ENCODE data around the gene FSCN2.

FSCN2 gene

DNA sequence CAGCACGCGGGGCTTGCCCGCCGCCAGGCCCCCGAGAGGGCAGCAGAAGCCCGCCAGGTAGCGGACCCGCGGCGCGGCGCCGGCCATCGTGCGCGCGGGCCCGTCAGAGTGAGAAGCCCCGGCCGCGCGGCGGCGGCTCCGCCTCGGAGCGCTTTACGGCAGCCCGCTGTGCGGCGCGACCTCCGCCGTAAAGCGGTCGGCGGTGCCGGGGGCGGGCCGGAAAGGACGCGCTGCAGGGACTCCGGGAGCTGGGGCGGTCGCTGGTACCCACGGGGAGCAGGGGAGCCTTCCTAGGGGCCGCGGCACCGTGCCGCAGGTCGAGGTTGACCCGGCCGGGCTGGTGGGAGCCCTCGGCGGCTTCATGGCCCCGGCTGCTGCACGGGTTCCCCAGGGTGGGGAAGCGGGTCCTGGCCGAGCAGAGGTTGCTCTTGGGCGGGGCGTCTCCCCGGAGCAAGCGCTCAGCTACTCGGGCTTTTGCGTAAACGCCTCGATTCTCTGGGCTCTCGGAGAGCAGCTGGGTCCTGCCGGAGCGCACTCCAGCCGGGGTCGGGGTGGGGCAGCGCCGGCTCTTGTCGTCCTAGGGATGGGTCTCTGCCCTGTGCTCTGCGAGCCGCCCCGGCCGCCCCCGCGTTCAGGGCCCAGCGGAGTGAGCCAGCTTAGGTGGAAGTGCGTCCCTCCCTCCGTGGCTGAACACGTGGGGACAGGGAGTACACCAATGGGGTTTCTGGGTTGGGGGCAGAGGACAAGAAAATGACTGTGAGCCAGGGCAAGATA is 24.3 kb downstream of the FSCN2 start, which contains the start of gene FAAP100:
Gene FAAP100 (minus strand): TSS at position 110 of the 774 bp plus-strand sequence. CDS start 23 bp downstream, at position 87.
- peak within 1 kb of the TSS; percentile 87 for H3K4me3 ChIP-seq (replicated peaks; ENCODE audit: low read depth, low read length)
- peaks cover 16% of the 10 kb centered on the region for H3K36me3 ChIP-seq (ENCODE audit: control insufficient read depth, insufficient read depth, low read length)
- DNase-seq (ENCODE audit: extremely low read depth, insufficient read length), result peak; percentile 93
- no peak for TF ChIP-seq CTCF (IDR thresholded peaks at IDR 0.05; ENCODE audit: insufficient read depth, low read length, poor library complexity, severe bottlenecking)
- H3K27me3 ChIP-seq (replicated peaks; ENCODE audit: control insufficient read depth, insufficient read depth, low read length), result no peaks in the 10 kb centered on the region

GRCh38 chr17:81553018-81553615 is 24.9 kb downstream of the FSCN2 start:
- peak; percentile 36 for TF ChIP-seq CTCF (IDR thresholded peaks at IDR 0.05; ENCODE audit: insufficient read depth, low read length, poor library complexity, severe bottlenecking)
- peak overlapping the region; percentile 87 for H3K4me3 ChIP-seq (replicated peaks; ENCODE audit: low read depth, low read length)
- DNase-seq (ENCODE audit: extremely low read depth, insufficient read length), result peak; percentile 86
- peaks cover 17% of the 10 kb centered on the region for H3K36me3 ChIP-seq (ENCODE audit: control insufficient read depth, insufficient read depth, low read length)
- H3K27me3 ChIP-seq (replicated peaks; ENCODE audit: control insufficient read depth, insufficient read depth, low read length), result no peaks in the 10 kb centered on the region

- no peaks in the 10 kb centered on the region for H3K27me3 ChIP-seq (replicated peaks; ENCODE audit: control insufficient read depth, insufficient read depth, low read length)
- peaks cover 22% of the 10 kb centered on the region for H3K36me3 ChIP-seq (ENCODE audit: control insufficient read depth, insufficient read depth, low read length)
- peak overlapping the region; percentile 87 for H3K4me3 ChIP-seq (replicated peaks; ENCODE audit: low read depth, low read length)
- no peak for DNase-seq (ENCODE audit: extremely low read depth, insufficient read length)
- TF ChIP-seq CTCF (IDR thresholded peaks at IDR 0.05; ENCODE audit: insufficient read depth, low read length, poor library complexity, severe bottlenecking), result no peak
Observed at GRCh38 chr17:81553616-81554181, 25.5 kb downstream of the FSCN2 start.

GRCh38 chr17:81556175-81556691 is 28.1 kb downstream of the FSCN2 start:
- no peak for TF ChIP-seq CTCF (IDR thresholded peaks at IDR 0.05; ENCODE audit: insufficient read depth, low read length, poor library complexity, severe bottlenecking)

DNA sequence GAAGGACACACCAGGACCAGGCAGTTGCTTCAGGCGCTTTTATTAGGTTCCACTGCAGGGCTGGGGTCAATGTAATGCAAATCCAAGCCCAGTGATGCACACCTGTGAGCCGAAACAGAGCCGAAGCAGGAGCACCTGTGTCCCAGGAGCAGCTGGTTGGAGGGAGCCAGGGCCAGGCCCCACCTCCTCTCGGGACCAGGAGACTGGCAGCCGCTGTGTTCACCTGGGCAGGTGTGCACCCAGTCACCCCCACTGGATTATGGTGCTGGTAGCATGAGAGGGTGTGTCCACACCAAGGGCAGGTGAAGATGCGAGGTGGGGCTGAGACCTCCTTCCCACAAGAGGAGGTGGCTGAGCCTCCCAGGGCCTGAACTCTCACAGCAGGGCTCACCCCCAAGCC is 28.7 kb downstream of the FSCN2 start:
- DNase-seq (ENCODE audit: extremely low read depth, insufficient read length), result no peak
- H3K36me3 ChIP-seq (ENCODE audit: control insufficient read depth, insufficient read depth, low read length), result peaks cover 17% of the 10 kb centered on the region
- H3K27me3 ChIP-seq (replicated peaks; ENCODE audit: control insufficient read depth, insufficient read depth, low read length), result no peaks in the 10 kb centered on the region
- no peak overlapping the region for H3K4me3 ChIP-seq (replicated peaks; ENCODE audit: low read depth, low read length)
- TF ChIP-seq CTCF (IDR thresholded peaks at IDR 0.05; ENCODE audit: insufficient read depth, low read length, poor library complexity, severe bottlenecking), result no peak

More at GRCh38 chr17:81556175-81556691, 28.1 kb downstream of the FSCN2 start:
- Histone ChIP-seq H3K27me3 (replicated peaks; ENCODE audit: control insufficient read depth, insufficient read depth, low read length) (no peaks in the 10 kb centered on the region), H3K36me3 (ENCODE audit: control insufficient read depth, insufficient read depth, low read length) (peaks cover 17% of the 10 kb centered on the region), H3K4me3 (replicated peaks; ENCODE audit: low read depth, low read length) (no peak overlapping the region)
- no peak for DNase-seq (ENCODE audit: extremely low read depth, insufficient read length)
